Measurements from ENCODE around the gene SLC22A23. TPM values are rescaled to one million over a fixed set of nuclear protein-coding genes. Genes with fewer than 3 reads are reported as not detected.

Gene SLC22A23
- total RNA-seq, 2 experiments from 2014 or later: 0.37 to 0.39 TPM

DNA sequence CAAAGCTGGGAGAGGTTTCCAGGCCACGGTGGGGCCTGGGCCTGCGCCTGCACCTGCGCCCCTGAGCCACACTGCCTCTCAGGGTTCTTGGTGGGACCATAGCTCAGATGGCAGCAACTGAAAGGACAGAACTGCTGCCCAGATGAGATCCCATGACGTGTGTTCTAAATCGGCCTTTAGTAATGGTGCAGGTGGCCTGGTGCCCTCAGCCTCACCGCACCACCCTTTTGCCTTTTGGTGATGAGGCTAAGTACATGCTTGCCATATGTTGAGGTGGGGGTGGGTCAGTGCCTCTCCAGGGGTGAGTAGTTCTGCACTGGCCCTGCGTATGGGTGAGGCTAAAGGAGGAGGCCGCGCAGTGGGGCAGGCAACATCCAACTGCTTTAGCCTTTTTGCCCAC, 190.7 kb downstream of the SLC22A23 start:
- H3K4me1 Mint-ChIP-seq: peaks cover 41% of the 10 kb centered on the region

GRCh38 chr6:3265671-3266070, 191.2 kb downstream of the SLC22A23 start:
- ChIA-PET CTCF (interaction anchor here (1.3 kb wide), 1 partner anchor 192 kb away, joined by 3 read pairs; no protein-coding TSS in a partner anchor), POLR2A (no interaction called here)
- ATAC-seq: no peak
- Mint-ChIP-seq H3K36me3 (ENCODE audit: low read depth) (peaks cover 45% of the 10 kb centered on the region), H3K4me1 (peaks cover 46% of the 10 kb centered on the region), H3K27me3 (no peaks in the 10 kb centered on the region), H3K9me3 (ENCODE audit: low read depth) (no peaks in the 10 kb centered on the region), H3K27ac (no peak overlapping the region), H3K4me3 (no peak overlapping the region)
- intact Hi-C loops (cut with DNase I, micrococcal nuclease): no loop called here
- no peak for DNase-seq

More for the DNA sequence above, 190.7 kb downstream of the SLC22A23 start:
- CTCF ChIA-PET: no interaction called here
- DNase-seq: no peak
- H3K4me3 Mint-ChIP-seq: no peak overlapping the region
- no peaks in the 10 kb centered on the region for H3K27me3 Mint-ChIP-seq
- no peaks in the 10 kb centered on the region for H3K9me3 Mint-ChIP-seq (ENCODE audit: low read depth)
- no peak for ATAC-seq
- intact Hi-C loops (cut with DNase I, micrococcal nuclease): no loop called here
- POLR2A ChIA-PET: no interaction called here
- H3K36me3 Mint-ChIP-seq (ENCODE audit: low read depth): peaks cover 43% of the 10 kb centered on the region
- peak overlapping the region; percentile 10 for H3K27ac Mint-ChIP-seq

- DNase-seq (no peak), ATAC-seq (no peak)
- CTCF ChIA-PET: interaction anchor here (0.7 to 1.3 kb wide), 3 partner anchors 13 to 445 kb away, joined by 3 read pairs; no protein-coding TSS in a partner anchor
- Mint-ChIP-seq H3K27ac (no peak overlapping the region), H3K4me3 (no peak overlapping the region), H3K27me3 (no peaks in the 10 kb centered on the region), H3K36me3 (ENCODE audit: low read depth) (peaks cover 44% of the 10 kb centered on the region), H3K9me3 (ENCODE audit: low read depth) (no peaks in the 10 kb centered on the region), H3K4me1 (peaks cover 49% of the 10 kb centered on the region)
- POLR2A ChIA-PET: no interaction called here
- intact Hi-C loops (cut with DNase I, micrococcal nuclease): no loop called here
These were observed 192.5 kb downstream of the SLC22A23 start for GRCh38 chr6:3264356-3264755.

DNA sequence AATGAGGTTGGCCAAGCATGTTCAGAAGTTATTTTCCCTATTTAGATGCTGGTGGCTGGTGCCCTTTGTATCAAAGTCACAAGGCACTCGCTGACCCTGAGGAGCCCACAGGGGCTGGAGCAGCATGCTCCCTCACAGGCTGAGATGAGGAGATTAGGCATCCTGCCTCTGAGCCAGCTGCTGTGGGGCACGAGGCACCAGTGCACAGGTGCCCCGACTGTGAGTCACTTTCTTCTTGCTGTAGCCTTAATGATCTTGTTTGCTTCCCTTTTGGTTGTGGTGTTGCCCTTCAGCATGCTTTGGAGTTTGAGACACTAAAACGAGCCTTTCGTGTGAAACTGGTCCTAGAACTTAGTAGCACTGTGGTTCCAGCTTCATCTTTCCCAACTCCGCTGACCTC, 193.8 kb downstream of the SLC22A23 start:
- Mint-ChIP-seq H3K36me3 (ENCODE audit: low read depth) (peaks cover 38% of the 10 kb centered on the region), H3K9me3 (ENCODE audit: low read depth) (no peaks in the 10 kb centered on the region), H3K4me1 (peaks cover 46% of the 10 kb centered on the region), H3K27ac (peak overlapping the region; percentile 40), H3K4me3 (no peak overlapping the region), H3K27me3 (no peaks in the 10 kb centered on the region)
- DNase-seq (peak; percentile 37), ATAC-seq (no peak)
- ChIA-PET POLR2A (no interaction called here), CTCF (no interaction called here)
- intact Hi-C loops (cut with DNase I, micrococcal nuclease): no loop called here

- H3K27me3 Mint-ChIP-seq: peaks cover 3% of the 10 kb centered on the region
- H3K4me1 Mint-ChIP-seq: peaks cover 42% of the 10 kb centered on the region
- no peak overlapping the region for H3K27ac Mint-ChIP-seq
These were observed 194.9 kb downstream of the SLC22A23 start for GRCh38 chr6:3261921-3262320.

GRCh38 chr6:3261518-3261820, 195.4 kb downstream of the SLC22A23 start:
- Mint-ChIP-seq H3K27me3 (peaks cover 3% of the 10 kb centered on the region), H3K9me3 (ENCODE audit: low read depth) (no peaks in the 10 kb centered on the region), H3K27ac (no peak overlapping the region), H3K4me1 (peaks cover 41% of the 10 kb centered on the region), H3K4me3 (peak overlapping the region; percentile 89), H3K36me3 (ENCODE audit: low read depth) (peaks cover 34% of the 10 kb centered on the region)
- DNase-seq (no peak), ATAC-seq (no peak)
- POLR2A ChIA-PET: interaction anchor here (0.6 kb wide), 1 partner anchor 9 kb away, joined by 3 read pairs; no protein-coding TSS in a partner anchor
- CTCF ChIA-PET: interaction anchor here (2.0 to 2.4 kb wide), 2 partner anchors 10 to 135 kb away, joined by 8 to 12 read pairs; no protein-coding TSS in a partner anchor
- intact Hi-C loops (cut with DNase I, micrococcal nuclease): no loop called here

More at GRCh38 chr6:3261921-3262320, 194.9 kb downstream of the SLC22A23 start:
- no peak for DNase-seq
- Mint-ChIP-seq H3K4me3 (peak overlapping the region; percentile 24), H3K36me3 (ENCODE audit: low read depth) (peaks cover 35% of the 10 kb centered on the region), H3K9me3 (ENCODE audit: low read depth) (no peaks in the 10 kb centered on the region)
- ChIA-PET POLR2A (no interaction called here), CTCF (interaction anchor here (0.8 to 2.4 kb wide), 3 partner anchors 9 to 136 kb away, joined by 3 to 8 read pairs (median 3); no protein-coding TSS in a partner anchor)
- ATAC-seq: no peak
- intact Hi-C loops (cut with DNase I, micrococcal nuclease): no loop called here

DNA sequence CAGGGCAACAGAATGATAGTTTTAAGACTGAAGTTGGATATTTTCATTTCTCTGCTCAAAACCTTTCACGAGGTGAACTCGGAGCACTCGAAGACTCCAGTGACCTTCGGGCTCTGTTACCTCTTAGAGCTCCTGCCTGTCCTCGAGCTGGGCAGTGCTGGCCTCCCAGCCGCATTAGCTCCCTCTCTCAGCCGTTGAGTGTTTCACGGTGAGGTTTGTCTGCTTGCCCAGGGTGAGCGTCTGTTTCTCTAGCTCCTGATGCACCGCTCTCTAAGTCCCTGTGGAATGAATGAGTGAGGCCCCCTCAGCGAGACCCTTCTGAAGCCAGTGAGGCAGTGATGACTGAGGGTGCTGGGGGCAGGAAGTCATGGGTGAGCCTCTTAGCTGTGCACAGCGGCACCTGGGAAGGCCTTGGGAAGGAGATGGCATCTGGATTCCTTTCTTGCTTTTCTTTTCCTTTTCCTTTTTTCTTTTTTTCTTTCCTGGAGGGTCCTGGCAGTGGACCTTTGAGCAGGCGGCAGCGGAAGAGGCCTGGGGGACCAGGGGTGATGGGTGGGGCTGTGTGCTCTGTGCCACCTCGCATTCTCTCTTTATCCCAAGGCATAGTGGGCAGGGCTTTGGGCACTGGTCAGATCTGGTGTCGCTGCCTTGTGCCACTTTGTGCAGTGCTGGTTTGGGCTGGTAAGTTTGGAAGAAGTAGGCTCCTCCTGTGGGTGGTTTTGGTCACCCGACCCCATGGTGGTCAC, 195.9 kb downstream of the SLC22A23 start:
- H3K27me3 Mint-ChIP-seq: peaks cover 3% of the 10 kb centered on the region
- ChIA-PET CTCF (interaction anchor here (2.0 to 2.4 kb wide), 3 partner anchors 9 to 135 kb away, joined by 6 to 12 read pairs (median 8); no protein-coding TSS in a partner anchor), POLR2A (interaction anchor here (0.6 kb wide), 1 partner anchor 9 kb away, joined by 3 read pairs; no protein-coding TSS in a partner anchor)
- intact Hi-C loops (cut with DNase I, micrococcal nuclease): no loop called here
- DNase-seq (no peak), ATAC-seq (no peak)
- H3K4me3 Mint-ChIP-seq: peak overlapping the region; percentile 89
- no peaks in the 10 kb centered on the region for H3K9me3 Mint-ChIP-seq (ENCODE audit: low read depth)
- peak overlapping the region; percentile 79 for H3K27ac Mint-ChIP-seq
- H3K4me1 Mint-ChIP-seq: peaks cover 38% of the 10 kb centered on the region
- peaks cover 30% of the 10 kb centered on the region for H3K36me3 Mint-ChIP-seq (ENCODE audit: low read depth)

DNA sequence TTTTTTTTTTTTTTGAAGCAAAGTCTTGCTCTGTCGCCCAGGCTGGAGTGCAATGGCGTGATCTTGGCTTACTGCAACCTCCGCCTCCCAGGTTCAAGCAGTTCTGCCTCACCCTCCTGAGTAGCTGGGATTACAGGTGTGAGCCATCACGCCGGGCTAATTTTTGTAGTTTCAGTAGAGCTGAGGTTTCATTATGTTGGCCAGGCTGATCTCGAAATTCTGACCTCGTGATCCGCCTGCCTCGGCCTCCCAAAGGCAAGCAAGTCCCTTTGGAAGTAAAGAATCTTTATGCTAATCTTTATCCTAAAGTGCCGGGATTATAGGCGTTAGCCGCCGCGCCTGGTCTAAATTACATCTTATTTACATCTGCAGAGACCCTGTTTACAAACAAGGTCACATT, 196.6 kb downstream of the SLC22A23 start:
- Mint-ChIP-seq H3K4me1 (peaks cover 38% of the 10 kb centered on the region), H3K4me3 (peak overlapping the region; percentile 89), H3K27me3 (peaks cover 3% of the 10 kb centered on the region), H3K9me3 (ENCODE audit: low read depth) (no peaks in the 10 kb centered on the region), H3K36me3 (ENCODE audit: low read depth) (peaks cover 30% of the 10 kb centered on the region), H3K27ac (no peak overlapping the region)
- ATAC-seq (no peak), DNase-seq (no peak)
- intact Hi-C loops (cut with DNase I, micrococcal nuclease): no loop called here
- CTCF ChIA-PET: interaction anchor here (0.7 to 2.4 kb wide), 6 partner anchors 9 to 134 kb away, joined by 3 to 12 read pairs (median 6); no protein-coding TSS in a partner anchor
- POLR2A ChIA-PET: no interaction called here

DNA sequence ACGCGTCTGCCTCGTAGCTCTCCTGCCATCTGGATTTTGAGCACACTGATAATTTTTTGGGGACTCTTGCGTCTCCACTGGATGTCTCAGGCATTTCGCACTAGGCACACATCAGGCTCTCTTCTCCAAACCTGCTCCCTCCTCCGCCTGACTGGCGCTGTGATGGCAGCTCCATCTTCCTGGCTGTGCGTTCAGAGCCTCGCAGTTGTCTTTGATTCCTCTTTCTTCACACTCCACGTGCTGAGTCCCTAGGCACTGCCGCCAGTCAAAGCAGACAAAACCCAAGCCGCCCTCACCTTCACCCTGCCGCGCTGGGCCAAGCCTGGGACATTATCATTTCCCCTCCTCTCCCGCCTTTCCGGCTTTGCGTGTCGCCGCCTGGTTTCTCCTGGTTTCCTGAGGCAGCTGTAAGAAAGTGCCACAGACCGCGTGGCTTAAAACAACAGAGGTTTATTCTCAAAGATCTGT, 197.3 kb downstream of the SLC22A23 start:
- no peaks in the 10 kb centered on the region for H3K9me3 Mint-ChIP-seq (ENCODE audit: low read depth)
- H3K36me3 Mint-ChIP-seq (ENCODE audit: low read depth): peaks cover 25% of the 10 kb centered on the region
- peak overlapping the region; percentile 92 for H3K27ac Mint-ChIP-seq
- ChIA-PET POLR2A (interaction anchor here (0.6 to 0.9 kb wide), 4 partner anchors 50 to 192 kb away, joined by 3 to 12 read pairs (median 3); no protein-coding TSS in a partner anchor), CTCF (interaction anchor here (0.5 to 2.4 kb wide), 10 partner anchors 8 to 493 kb away, joined by 3 to 12 read pairs (median 4); no protein-coding TSS in a partner anchor)
- peak; percentile 43 for ATAC-seq
- peak; percentile 67 for DNase-seq
- peaks cover 3% of the 10 kb centered on the region for H3K27me3 Mint-ChIP-seq
- peak overlapping the region; percentile 89 for H3K4me3 Mint-ChIP-seq
- peaks cover 36% of the 10 kb centered on the region for H3K4me1 Mint-ChIP-seq
- intact Hi-C loops (cut with DNase I, micrococcal nuclease): loop anchor here (2.0 to 5.0 kb wide), 7 partner anchors 51 to 1743 kb away; partner anchors contain the start of genes ECI2 (in 1 of the 2), RPP40 (in 1 of the 2), TUBB2A (in 1 of the 2) and WRNIP1 (in 1 of the 2)

DNA sequence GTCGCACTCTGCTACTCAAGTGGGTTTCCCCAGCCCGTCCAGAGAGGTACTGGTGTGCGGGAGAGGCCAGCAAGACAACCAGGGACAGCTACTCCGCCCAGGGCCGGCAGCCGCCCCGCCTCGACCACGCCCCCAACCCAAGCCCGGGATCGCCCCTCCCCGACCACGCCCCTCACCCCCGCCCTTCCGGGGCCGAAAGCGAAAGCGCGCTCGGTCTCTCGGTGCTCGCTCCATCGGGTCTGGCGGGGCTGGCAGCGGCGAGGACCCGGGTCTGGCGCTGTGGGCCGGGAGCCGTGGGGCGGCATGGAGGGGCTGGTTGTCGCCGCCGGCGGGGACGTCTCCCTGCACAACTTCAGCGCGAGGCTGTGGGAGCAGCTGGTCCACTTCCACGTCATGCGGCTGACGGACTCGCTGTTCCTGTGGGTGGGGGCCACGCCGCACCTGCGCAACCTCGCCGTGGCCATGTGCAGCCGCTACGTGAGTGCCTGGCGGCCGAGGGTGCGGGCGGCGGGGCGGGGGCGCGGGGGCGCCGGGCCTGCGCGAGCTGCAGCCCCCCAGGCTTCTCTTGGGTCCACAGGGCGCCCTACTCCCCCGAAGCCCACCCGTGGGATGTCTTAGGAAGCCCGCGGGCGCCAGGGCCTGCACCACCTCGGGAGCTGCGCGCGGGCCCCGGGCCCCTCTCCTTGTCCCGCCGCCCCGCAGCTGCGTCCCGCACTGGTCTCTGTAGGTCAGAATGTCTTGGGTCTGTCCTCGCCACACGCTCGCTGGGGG, 197.9 kb downstream of the SLC22A23 start, which contains the start of gene PSMG4:
Gene PSMG4 (plus strand): TSS at position 228 of the 771 bp plus-strand sequence. CDS start 76 bp downstream, at position 304.
- Mint-ChIP-seq H3K4me3 (peak within 1 kb of the TSS; percentile 89), H3K36me3 (ENCODE audit: low read depth) (peaks cover 23% of the 10 kb centered on the region), H3K9me3 (ENCODE audit: low read depth) (peaks cover 3% of the 10 kb centered on the region), H3K27me3 (peaks cover 3% of the 10 kb centered on the region), H3K27ac (peak within 1 kb of the TSS; percentile 92), H3K4me1 (peaks cover 35% of the 10 kb centered on the region)
- POLR2A ChIA-PET: interaction anchor here (0.6 to 0.9 kb wide), 3 partner anchors 49 to 192 kb away, joined by 3 to 12 read pairs (median 3); no protein-coding TSS in a partner anchor
- CTCF ChIA-PET: interaction anchor here (0.5 to 2.0 kb wide), 9 partner anchors 11 to 492 kb away, joined by 3 to 6 read pairs (median 3); no protein-coding TSS in a partner anchor
- DNase-seq: peak; percentile 97
- peak; percentile 83 for ATAC-seq
- intact Hi-C loops (cut with DNase I, micrococcal nuclease): loop anchor here (1.0 to 5.0 kb wide), 15 partner anchors 50 to 1743 kb away; partner anchors contain the start of genes BPHL (in 2 of the 2), TUBB2A (in 2 of the 2), ECI2 (in 1 of the 2) and NQO2 (in 1 of the 2)
